Measurements from ENCODE around the gene SLC10A4. TPM values are rescaled to one million over a fixed set of nuclear protein-coding genes. Genes with fewer than 3 reads are reported as not detected.

The SLC10A4 gene
- total and polyA plus RNA-seq, 5 experiments from 2014 or later: not detected

DNA sequence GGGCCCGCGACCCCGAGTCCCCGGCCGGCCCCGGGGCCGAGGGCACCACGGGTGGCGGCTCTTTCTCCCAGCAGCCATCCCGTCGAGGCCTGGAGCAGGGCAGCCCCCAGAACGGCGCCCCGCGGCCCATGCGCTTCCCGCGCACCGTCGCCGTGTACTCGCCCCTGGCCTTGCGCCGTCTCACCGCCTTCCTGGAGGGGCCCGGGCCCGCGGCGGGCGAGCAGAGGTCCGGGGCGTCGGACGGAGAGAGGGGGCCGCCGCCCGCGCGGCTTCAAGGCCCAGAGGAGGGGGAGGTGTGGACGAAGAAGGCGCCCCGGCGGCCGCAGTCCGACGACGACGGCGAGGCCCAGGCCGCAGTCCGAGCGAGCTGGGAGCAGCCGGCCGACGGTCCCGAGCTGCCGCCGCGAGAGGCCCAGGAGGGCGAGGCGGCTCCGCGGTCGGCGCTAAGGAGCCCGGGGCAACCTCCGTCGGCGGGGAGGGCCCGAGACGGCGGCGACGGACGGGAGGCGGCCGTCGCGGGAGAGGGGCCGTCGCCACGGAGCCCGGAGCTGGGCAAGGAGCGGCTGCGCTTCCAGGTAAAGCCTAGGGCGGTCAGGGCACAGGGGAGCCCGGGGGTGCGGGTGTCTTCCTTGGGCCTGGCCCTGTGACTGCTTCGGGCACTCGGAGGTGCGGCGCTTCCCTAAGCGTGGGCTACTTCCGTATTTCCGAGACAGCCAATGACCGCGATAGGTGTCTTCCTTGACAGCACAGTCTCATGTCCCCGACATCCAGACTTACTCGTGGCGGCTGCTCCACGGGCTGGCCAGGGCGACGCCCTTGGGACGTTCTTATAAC, 7.8 kb downstream of the SLC10A4 start:
- POLR2A ChIA-PET: no interaction called here
- peak overlapping the region in 8 of 10 donors; percentile 8 to 57 (median 34) for H3K4me3 Mint-ChIP-seq
- H3K9me3 Mint-ChIP-seq: no peaks in the 10 kb centered on the region

DNA sequence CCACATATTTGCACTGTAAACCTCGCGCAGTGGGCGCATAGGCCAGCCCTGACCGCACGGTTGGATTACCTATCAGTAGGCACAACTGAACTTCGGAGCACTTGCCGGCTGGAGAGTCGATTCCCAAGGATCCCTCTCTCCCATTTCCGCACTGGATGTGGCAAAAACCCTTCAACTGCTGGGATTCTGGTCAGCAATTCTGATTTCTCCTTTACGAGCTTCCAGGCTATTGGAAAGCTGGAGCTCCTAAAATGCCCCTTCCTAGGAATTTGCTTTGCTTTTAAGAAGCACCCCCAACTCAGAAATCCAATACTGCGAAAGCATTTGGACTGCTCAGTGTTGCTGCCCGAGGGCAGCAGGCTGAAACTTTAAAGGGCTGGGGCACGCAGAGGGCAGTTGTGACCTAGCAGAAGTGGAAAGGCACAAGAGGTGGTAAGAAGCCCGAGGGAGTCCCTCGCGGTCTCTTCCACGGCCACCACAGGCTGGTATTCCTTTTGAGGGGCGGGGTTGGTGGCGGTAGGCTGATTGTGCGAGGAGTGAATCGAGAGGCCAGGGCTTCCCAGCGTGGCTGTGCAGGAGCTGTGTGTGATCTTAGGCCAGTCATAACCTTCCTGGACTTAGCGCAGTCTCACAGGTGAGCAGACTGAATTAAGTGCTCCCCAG, 8.5 kb downstream of the SLC10A4 start:
- Mint-ChIP-seq H3K4me1 (peaks cover 2 to 8% (median 4%) of the 10 kb centered on the region in 4 donors), H3K9me3 (no peaks in the 10 kb centered on the region), H3K27me3 (peaks cover 12 to 37% (median 33%) of the 10 kb centered on the region in 5 donors), H3K36me3 (peaks cover 3 to 6% (median 5%) of the 10 kb centered on the region in 3 donors), H3K4me3 (peak overlapping the region in 7 of 10 donors; percentile 8 to 57 (median 34)), H3K27ac (peak overlapping the region in 1 of 10 donors; percentile 14)
- POLR2A ChIA-PET: no interaction called here
- ATAC-seq (no peak), DNase-seq (no peak)

More for the DNA sequence above, 7.8 kb downstream of the SLC10A4 start:
- no peak for DNase-seq
- peaks cover 2 to 8% (median 4%) of the 10 kb centered on the region in 4 donors for H3K4me1 Mint-ChIP-seq
- peak in 1 of 2 donors; percentile 24 for ATAC-seq
- H3K27me3 Mint-ChIP-seq: peaks cover 12 to 42% (median 36%) of the 10 kb centered on the region in 5 donors
- peaks cover 2 to 6% (median 5%) of the 10 kb centered on the region in 3 donors for H3K36me3 Mint-ChIP-seq
- peak overlapping the region in 1 of 10 donors; percentile 14 for H3K27ac Mint-ChIP-seq

DNA sequence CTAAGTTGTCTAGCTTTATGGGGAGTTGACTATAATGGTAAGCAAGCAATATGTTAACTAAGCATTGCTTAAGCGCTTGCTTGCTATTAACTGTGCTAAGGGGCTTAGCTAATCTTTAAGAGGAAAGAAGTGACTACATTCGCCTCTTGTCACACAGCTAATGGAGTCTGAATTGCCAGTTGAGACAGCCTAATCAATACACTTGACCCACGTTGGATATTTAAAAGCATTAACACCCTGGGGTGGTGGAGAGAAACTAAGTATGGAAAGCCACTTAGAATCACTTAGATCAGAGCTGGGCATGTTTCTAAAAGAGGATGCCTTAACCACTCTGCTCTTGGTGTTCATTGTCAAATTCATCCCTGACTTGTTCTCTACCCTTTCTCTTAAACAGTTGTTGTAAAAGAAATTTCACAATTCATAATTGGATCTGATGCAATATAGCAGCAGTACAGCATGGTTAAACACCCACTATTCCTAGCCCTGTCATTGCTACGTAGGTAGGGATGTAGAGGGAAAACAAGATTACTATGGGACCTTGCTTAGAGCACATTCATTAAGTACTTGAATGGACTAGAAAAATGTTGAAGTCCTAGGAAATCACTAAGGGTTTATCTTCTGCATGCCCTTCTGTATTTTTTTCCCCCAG, 10.4 kb downstream of the SLC10A4 start:
- Mint-ChIP-seq H3K4me1 (peaks cover 0 to 8% (median 4%) of the 10 kb centered on the region in 4 donors), H3K36me3 (peaks cover 1 to 14% (median 2%) of the 10 kb centered on the region in 3 donors), H3K27ac (no peak overlapping the region), H3K9me3 (no peaks in the 10 kb centered on the region), H3K4me3 (no peak overlapping the region), H3K27me3 (peaks cover 4 to 23% (median 15%) of the 10 kb centered on the region in 5 donors)
- no peak for ATAC-seq
- DNase-seq: no peak
- POLR2A ChIA-PET: no interaction called here

DNA sequence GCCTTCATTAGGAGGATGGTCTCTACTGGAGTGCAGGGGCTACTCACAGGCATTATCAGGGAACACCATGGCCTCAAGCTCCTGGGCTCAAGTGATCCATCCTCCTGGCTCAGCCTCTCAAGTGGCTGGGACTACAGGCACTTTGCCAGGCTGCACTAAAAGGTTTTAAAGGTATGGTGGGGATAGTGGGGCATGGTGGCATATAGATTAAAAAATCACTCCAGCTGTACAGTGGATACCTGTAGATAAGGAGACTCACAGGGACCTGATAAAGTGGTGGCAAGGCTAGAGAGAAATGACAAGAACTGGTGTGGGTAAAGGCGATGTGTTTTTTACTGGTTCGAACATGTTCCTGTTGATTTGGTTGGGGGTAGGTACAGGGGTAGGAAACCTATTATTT, 12.8 kb downstream of the SLC10A4 start:
- H3K27ac Mint-ChIP-seq: peak overlapping the region in 1 of 10 donors; percentile 77
- peaks cover 0 to 13% (median 0%) of the 10 kb centered on the region in 5 donors for H3K27me3 Mint-ChIP-seq
- no peak overlapping the region for H3K4me3 Mint-ChIP-seq
- H3K4me1 Mint-ChIP-seq: peaks cover 0 to 3% (median 0%) of the 10 kb centered on the region in 4 donors
- no peaks in the 10 kb centered on the region for H3K9me3 Mint-ChIP-seq
- POLR2A ChIA-PET: no interaction called here
- ATAC-seq (no peak), DNase-seq (no peak)
- peaks cover 5 to 34% (median 10%) of the 10 kb centered on the region in 3 donors for H3K36me3 Mint-ChIP-seq

DNA sequence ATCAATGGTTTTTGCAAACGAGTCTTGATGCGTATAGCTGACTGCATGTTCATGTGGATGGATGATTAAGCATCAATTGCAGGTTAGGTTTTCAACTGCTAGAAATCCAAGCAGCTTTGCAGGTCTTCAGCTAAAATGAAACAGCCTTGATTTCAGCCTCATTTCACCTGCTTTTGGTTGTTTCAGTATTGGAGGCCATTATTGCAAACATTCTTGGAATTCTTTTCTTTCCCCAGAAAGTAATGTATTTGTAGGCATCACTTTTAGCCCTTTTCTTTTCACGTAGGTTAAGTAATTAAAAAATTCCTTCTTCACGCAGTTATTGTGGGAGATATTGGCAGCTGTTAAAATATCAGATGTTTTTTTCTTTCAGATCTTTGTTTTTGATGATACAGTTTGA, 15.8 kb downstream of the SLC10A4 start:
- no peak for DNase-seq
- Mint-ChIP-seq H3K27ac (peak overlapping the region in 1 of 10 donors; percentile 16), H3K4me1 (no peaks in the 10 kb centered on the region), H3K9me3 (no peaks in the 10 kb centered on the region), H3K27me3 (no peaks in the 10 kb centered on the region), H3K36me3 (peaks cover 5 to 53% (median 14%) of the 10 kb centered on the region in 3 donors), H3K4me3 (no peak overlapping the region)
- POLR2A ChIA-PET: no interaction called here
- no peak for ATAC-seq

DNA sequence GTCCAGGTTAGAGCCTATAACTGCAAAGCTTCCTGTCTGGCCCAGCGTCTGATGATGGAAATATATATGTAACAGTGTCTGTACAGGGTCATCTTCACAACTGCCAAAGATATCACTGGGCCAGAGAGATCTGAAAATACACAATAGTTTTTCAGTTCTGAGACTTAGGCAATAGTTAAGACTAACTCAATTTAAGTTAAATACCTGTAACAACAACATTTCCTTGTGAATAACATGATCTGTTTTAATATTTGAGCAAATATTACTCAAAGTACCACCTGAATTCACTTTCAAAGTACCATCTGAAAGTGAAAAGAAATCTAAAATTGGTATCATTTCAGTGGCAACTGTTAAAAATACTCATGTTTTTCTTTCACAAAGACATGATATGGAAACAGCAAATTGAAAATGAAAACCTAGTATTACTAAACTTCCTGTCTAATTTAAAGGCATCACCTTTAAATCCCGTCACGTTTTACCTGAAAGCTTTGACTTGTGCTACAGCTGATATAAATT, 16.5 kb downstream of the SLC10A4 start:
- POLR2A ChIA-PET: no interaction called here
- Mint-ChIP-seq H3K4me1 (no peaks in the 10 kb centered on the region), H3K27me3 (no peaks in the 10 kb centered on the region), H3K9me3 (no peaks in the 10 kb centered on the region), H3K27ac (no peak overlapping the region), H3K36me3 (peaks cover 5 to 59% (median 12%) of the 10 kb centered on the region in 3 donors), H3K4me3 (no peak overlapping the region)
- DNase-seq (no peak), ATAC-seq (no peak)

DNA sequence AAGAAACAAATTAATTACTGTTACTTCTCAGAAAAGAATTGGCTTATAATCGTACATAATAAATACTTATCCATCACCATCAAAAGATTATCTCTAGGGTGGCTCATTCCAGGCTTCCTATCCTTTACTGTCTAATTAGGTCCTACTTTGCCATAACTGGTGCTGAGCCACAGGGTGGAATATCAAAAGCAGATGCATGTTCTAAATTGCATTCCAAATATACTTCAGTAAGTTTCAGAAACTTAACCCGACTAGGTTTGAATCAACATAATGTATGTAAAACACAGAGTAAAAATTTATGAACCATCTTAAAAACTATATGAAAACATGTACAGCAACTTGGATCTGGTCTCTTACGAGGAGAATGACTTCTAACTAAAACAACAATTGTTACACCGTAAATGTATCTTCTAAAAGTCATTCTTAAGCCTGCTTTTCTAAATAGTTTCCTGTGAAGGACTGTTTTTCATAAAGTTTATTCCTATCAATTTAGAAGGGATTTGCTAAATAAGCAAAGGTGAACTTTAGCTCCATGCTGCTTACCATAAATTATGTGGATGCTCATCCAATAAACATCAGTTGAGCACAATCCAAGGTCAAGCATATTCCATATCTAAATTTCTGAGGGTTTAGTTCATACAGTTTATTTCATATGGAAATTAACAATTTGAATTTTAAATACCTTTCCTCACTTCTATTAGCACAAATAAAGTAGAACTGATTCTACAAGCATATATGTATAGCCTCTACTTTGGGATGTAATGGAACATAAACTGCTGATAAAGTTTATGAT, 20.3 kb downstream of the SLC10A4 start:
- Mint-ChIP-seq H3K4me3 (no peak overlapping the region), H3K27ac (peak overlapping the region in 1 of 10 donors; percentile 14), H3K9me3 (no peaks in the 10 kb centered on the region), H3K27me3 (no peaks in the 10 kb centered on the region), H3K36me3 (peaks cover 5 to 71% (median 16%) of the 10 kb centered on the region in 3 donors), H3K4me1 (no peaks in the 10 kb centered on the region)
- DNase-seq: no peak
- ATAC-seq: no peak
- POLR2A ChIA-PET: no interaction called here

DNA sequence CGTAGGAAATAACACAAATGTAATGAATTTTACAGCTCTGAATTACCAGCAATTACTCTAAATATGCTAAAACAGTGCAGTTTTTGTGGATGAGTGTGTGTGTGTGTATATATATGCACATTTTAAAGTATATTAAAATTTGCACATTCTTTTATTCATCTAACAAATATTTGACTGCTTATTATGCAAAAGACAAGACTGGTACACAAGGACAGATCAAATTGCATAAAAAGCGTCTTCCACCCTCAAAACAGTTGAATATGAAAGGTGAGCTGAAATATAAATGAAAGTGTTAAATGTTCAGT, 20.8 kb downstream of the SLC10A4 start:
- Mint-ChIP-seq H3K4me3 (no peak overlapping the region), H3K4me1 (no peaks in the 10 kb centered on the region), H3K27me3 (no peaks in the 10 kb centered on the region), H3K9me3 (no peaks in the 10 kb centered on the region), H3K27ac (peak overlapping the region in 1 of 10 donors; percentile 14), H3K36me3 (peaks cover 5 to 72% (median 15%) of the 10 kb centered on the region in 3 donors)
- DNase-seq (no peak), ATAC-seq (no peak)
- POLR2A ChIA-PET: no interaction called here

DNA sequence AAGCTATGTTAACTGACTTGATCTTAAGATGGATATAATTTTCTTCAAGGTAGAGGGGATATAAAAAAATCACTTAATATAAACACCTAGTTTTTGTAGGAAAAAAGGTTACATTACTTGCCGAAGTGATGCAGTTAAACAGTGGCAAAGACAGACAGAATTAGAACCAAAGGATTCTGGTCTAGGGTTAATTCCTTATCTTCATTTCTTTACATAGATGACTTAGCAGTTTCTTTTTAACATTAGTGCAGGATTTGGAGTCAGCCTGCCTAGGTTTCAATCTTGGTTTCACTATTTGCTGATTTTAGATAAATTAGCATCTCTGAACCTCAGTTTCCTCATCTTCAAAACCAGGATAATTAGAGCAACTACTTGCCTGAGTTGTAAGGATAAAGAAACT, 21.2 kb downstream of the SLC10A4 start:
- no peak overlapping the region for H3K4me3 Mint-ChIP-seq
- H3K27ac Mint-ChIP-seq: no peak overlapping the region
- H3K36me3 Mint-ChIP-seq: peaks cover 1 to 72% (median 15%) of the 10 kb centered on the region in 3 donors
- H3K4me1 Mint-ChIP-seq: no peaks in the 10 kb centered on the region
- DNase-seq (no peak), ATAC-seq (no peak)
- no peaks in the 10 kb centered on the region for H3K27me3 Mint-ChIP-seq
- POLR2A ChIA-PET: no interaction called here
- H3K9me3 Mint-ChIP-seq: no peaks in the 10 kb centered on the region

DNA sequence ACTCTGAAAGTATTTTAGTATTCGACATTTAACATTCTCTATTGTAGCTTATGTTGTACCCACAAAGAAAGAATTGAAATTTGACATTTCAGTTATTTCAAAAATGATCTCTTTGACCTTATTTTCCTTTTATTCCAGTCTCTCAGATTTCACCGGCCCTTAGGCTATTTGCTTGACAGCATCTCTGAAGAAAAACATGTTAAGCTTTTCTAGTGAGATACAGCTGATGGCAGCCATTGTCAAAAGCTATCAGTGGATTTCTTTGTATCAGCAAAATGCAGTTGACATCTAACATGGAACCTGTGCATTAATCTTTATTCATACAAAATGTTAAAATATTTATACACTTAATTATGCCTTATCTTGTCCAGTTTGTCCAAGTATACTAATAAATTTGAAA, 23.6 kb downstream of the SLC10A4 start:
- ATAC-seq (no peak), DNase-seq (no peak)
- peak overlapping the region in 1 of 10 donors; percentile 34 for H3K27ac Mint-ChIP-seq
- H3K27me3 Mint-ChIP-seq: no peaks in the 10 kb centered on the region
- H3K36me3 Mint-ChIP-seq: peaks cover 0 to 74% (median 19%) of the 10 kb centered on the region in 3 donors
- POLR2A ChIA-PET: no interaction called here
- no peaks in the 10 kb centered on the region for H3K4me1 Mint-ChIP-seq
- no peak overlapping the region for H3K4me3 Mint-ChIP-seq
- no peaks in the 10 kb centered on the region for H3K9me3 Mint-ChIP-seq

DNA sequence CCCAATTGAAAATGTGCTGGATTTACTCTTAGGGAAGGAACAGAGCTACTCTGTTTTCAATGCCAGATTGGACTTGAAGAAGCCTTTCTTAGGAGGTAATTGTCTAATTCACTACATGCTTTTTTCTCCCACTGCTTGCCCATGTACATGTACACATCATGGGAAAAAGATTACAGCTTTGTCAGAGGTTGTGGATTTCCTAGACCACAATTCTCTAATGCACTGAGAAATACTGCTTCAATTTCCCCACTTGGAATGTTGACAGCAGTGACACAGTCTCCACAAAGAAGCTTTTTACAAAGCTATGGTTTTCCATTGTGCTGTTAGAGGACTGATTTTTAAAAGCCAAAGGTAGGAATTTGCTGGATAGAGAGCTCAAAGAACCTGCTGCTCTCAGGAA, 26.4 kb downstream of the SLC10A4 start:
- Mint-ChIP-seq H3K27ac (no peak overlapping the region), H3K36me3 (peaks cover 0 to 78% (median 31%) of the 10 kb centered on the region in 3 donors), H3K27me3 (no peaks in the 10 kb centered on the region), H3K9me3 (no peaks in the 10 kb centered on the region), H3K4me1 (no peaks in the 10 kb centered on the region), H3K4me3 (no peak overlapping the region)
- POLR2A ChIA-PET: no interaction called here
- DNase-seq (no peak), ATAC-seq (no peak)

DNA sequence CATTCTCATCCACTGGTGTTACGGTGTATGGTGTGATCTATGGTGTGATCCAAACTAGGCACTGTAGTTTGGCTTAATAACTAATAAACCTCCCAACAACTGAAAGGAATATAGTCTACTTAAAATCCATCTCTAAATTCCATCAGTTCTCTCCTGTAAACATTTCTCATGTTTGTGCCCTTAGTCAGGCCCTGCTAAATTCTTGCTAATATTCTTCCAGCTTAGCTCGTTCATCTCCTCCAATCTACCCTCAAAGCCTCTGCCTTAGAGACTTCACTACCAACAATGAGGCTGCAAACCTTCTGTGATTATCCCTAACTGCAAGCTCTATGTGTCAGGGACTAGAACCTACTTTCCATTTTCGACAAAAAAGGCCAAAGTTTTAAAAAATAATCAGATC, 35.0 kb downstream of the SLC10A4 start:
- Mint-ChIP-seq H3K9me3 (no peaks in the 10 kb centered on the region), H3K36me3 (peaks cover 17 to 86% (median 42%) of the 10 kb centered on the region in 3 donors), H3K27me3 (no peaks in the 10 kb centered on the region), H3K27ac (peak overlapping the region in 1 of 10 donors; percentile 40), H3K4me1 (peaks cover 0 to 2% (median 0%) of the 10 kb centered on the region in 4 donors), H3K4me3 (no peak overlapping the region)
- ATAC-seq: no peak
- POLR2A ChIA-PET: no interaction called here
- no peak for DNase-seq

Measured in naive thymus-derived CD8-positive, alpha-beta T cell (primary cell).